ENCODE measurements around the gene GSTO2. TPM values are rescaled to one million over a fixed set of nuclear protein-coding genes. Genes with fewer than 3 reads are reported as not detected.

Gene GSTO2
- total RNA-seq, 2 donors from 2014 or later, result 12.8 to 18.9 TPM

DNA sequence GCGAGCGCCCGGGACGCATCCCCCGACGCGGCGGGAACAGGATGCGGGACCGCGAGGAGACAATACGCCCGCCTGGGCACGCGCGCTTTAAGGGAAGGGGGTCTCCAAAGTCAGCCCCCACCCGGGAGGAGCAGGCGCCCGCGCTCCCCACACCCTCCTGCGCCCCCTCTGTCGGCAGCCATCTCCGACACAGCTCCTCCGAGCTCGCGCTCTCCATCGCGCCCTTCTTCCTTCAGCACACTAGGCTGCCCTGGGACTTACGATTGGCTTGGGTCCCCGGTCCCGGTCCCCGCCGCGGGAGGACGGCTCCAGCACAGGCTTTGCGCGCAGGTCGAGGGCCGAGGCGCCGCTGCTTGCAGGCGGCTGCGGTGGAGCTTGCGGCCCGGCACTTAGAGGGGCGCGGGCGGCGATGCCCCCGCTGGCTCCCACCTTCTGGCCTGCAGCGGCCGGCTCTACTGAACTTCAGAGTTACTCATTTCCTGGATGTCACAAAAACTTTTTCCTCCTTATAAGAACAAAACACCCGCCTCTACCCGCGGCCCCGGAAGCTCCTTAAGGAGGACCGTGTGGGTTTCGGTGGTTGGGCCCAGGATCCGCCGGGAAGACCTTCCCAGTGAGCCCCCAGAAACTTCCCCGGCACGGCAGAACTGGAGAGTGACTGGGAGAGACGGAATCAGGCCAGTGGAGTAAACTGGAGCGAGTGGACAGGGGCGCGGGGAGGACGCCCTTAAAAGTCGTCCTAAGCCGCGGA, 69.2 kb downstream of the GSTO2 start, which contains the start of gene ITPRIP:
TSS of gene ITPRIP (minus strand) at position 481 of the 751 bp plus-strand sequence. CDS start 22,414 bp downstream, outside the sequence.
- Histone ChIP-seq H3K4me1 (peaks cover 5% of the 10 kb centered on the region), H3K9ac (ENCODE audit: low read depth in 2 of 2, low read length in 2 of 2) (peak within 1 kb of the TSS; percentile 80 to 83), H3K4me3 (peak within 1 kb of the TSS; percentile 82), H3K9me3 (no peaks in the 10 kb centered on the region), H3K36me3 (no peaks in the 10 kb centered on the region), H3K27me3 (no peaks in the 10 kb centered on the region), H3K27ac (peak within 1 kb of the TSS; percentile 93)
- intact Hi-C loops (cut with DNase I), result no loop called here
- peak; percentile 78 for DNase-seq
- TF ChIP-seq, protein P1, sequence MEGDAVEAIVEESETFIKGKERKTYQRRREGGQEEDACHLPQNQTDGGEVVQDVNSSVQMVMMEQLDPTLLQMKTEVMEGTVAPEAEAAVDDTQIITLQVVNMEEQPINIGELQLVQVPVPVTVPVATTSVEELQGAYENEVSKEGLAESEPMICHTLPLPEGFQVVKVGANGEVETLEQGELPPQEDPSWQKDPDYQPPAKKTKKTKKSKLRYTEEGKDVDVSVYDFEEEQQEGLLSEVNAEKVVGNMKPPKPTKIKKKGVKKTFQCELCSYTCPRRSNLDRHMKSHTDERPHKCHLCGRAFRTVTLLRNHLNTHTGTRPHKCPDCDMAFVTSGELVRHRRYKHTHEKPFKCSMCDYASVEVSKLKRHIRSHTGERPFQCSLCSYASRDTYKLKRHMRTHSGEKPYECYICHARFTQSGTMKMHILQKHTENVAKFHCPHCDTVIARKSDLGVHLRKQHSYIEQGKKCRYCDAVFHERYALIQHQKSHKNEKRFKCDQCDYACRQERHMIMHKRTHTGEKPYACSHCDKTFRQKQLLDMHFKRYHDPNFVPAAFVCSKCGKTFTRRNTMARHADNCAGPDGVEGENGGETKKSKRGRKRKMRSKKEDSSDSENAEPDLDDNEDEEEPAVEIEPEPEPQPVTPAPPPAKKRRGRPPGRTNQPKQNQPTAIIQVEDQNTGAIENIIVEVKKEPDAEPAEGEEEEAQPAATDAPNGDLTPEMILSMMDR (IDR thresholded peaks at IDR 0.05), result no peak

DNA sequence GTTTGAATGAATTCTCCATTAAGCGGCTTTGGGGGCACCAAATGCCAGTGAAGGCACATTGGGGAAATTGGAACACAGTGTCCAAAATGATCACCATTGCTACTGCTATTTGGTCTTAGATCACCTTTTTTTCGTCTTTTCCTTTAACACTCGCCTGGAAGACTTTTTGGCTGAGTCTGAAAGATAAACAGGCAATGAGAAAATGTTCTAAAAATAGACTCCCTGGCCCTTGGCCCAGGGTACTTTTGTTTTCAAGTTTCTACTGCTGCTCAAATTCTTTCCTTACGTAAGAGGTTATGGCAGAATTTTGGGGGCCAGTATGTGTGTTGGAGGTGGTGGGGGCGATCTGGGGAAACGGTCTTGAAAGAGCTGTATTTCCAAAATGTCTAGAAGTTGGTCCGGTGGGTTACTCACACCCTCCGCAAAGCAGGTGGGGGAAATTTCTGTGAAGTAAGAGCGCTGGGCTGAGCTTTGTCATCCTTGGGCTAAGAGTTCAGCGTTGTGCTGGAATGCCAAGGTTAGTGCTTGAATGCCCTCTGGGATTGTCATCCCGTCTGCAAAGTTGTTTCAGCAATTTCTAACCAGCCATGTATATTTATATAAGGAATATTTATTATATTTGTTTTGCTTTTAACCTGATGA, 70.6 kb downstream of the GSTO2 start:
- H3K9ac ChIP-seq (ENCODE audit: low read depth in 2 of 2, low read length in 2 of 2), result peak overlapping the region in 1 of 2 donors; percentile 83
- H3K36me3 ChIP-seq, result no peaks in the 10 kb centered on the region
- intact Hi-C loops (cut with DNase I), result no loop called here
- peaks cover 5% of the 10 kb centered on the region for H3K4me1 ChIP-seq
- H3K27ac ChIP-seq, result peak overlapping the region; percentile 93
- TF ChIP-seq, protein P1 (IDR thresholded peaks at IDR 0.05), result no peak
- H3K27me3 ChIP-seq, result no peaks in the 10 kb centered on the region
- no peaks in the 10 kb centered on the region for H3K9me3 ChIP-seq
- DNase-seq, result peak; percentile 73
- H3K4me3 ChIP-seq, result peak overlapping the region; percentile 82

- no peak overlapping the region for H3K4me3 ChIP-seq
- H3K27ac ChIP-seq, result peak overlapping the region; percentile 93
- TF ChIP-seq, protein P1 (IDR thresholded peaks at IDR 0.05), result no peak
- no peaks in the 10 kb centered on the region for H3K9me3 ChIP-seq
- peak overlapping the region in 1 of 2 donors; percentile 7 for H3K9ac ChIP-seq (ENCODE audit: low read depth in 2 of 2, low read length in 2 of 2)
- intact Hi-C loops (cut with DNase I), result no loop called here
- no peaks in the 10 kb centered on the region for H3K36me3 ChIP-seq
- DNase-seq, result peak; percentile 44
- H3K27me3 ChIP-seq, result no peaks in the 10 kb centered on the region
- peaks cover 5% of the 10 kb centered on the region for H3K4me1 ChIP-seq
Observed at GRCh38 chr10:104340111-104340526, 71.1 kb downstream of the GSTO2 start.

DNA sequence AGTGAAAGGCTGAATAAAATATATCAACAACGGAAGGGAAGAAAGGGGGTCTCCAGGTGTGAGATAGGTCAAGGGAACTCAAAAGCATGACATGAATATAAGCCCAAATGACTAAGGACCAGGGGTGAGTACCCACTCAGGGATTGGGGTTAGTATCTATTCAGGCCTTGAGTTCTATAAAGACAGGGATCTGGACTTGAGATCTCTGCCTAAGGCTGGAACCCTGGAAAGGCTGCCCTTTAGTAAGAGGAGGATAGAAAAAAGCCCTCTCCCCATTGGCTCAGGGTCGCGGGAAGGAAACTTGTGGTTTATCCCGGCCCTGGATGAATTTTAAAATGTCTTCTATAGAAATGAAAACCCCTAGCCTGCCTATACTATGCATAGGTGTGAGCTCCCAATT, 71.7 kb downstream of the GSTO2 start:
- Histone ChIP-seq H3K9ac (ENCODE audit: low read depth in 2 of 2, low read length in 2 of 2) (peak overlapping the region in 1 of 2 donors; percentile 7), H3K4me1 (peaks cover 5% of the 10 kb centered on the region), H3K27ac (peak overlapping the region; percentile 93), H3K36me3 (no peaks in the 10 kb centered on the region), H3K9me3 (no peaks in the 10 kb centered on the region), H3K27me3 (no peaks in the 10 kb centered on the region), H3K4me3 (no peak overlapping the region)
- TF ChIP-seq, protein P1 (IDR thresholded peaks at IDR 0.05), result no peak
- peak; percentile 15 for DNase-seq
- intact Hi-C loops (cut with DNase I), result no loop called here

DNA sequence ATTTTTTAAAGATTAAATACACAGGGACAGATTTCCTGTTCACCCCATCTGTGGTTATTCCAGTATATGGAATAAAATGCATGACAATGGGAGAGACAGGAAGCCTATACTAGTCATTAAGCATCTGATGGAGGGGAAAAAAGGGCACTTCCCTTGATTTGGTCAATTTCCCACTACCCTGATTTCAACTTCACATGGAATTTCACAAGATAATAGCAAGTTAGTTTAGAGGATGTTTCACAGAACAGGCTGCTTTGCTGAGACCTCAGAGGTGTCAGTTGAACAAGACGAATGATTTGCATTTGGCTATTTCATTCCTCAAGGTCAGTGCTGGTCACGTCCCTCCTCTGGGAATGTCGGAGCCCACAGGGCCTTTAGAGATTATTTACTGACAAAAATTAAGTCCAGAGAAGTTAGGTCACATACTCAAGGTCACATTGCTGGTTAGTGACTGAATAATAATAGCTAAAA, 74.0 kb downstream of the GSTO2 start:
- intact Hi-C loops (cut with DNase I), result no loop called here
- DNase-seq, result no peak
- H3K36me3 ChIP-seq, result no peaks in the 10 kb centered on the region
- H3K4me3 ChIP-seq, result no peak overlapping the region
- H3K27ac ChIP-seq, result no peak overlapping the region
- H3K4me1 ChIP-seq, result no peaks in the 10 kb centered on the region
- no peaks in the 10 kb centered on the region for H3K27me3 ChIP-seq
- TF ChIP-seq, protein P1 (IDR thresholded peaks at IDR 0.05), result no peak
- H3K9ac ChIP-seq (ENCODE audit: low read depth in 2 of 2, low read length in 2 of 2), result no peak overlapping the region
- H3K9me3 ChIP-seq, result no peaks in the 10 kb centered on the region
